CD4-positive, alpha-beta T cell treated with Interferon alpha-2 for 1 hour (primary cell): ENCODE data around the gene SLC25A6.
"Not testable (repeated sequence)": the region's sequence is repeated elsewhere in the genome, so short reads cannot be mapped to it uniquely, and the experiment has no call there.

Experiments used
- DNase-seq, 2 donors: peaks; one replicate each; pipeline ENCODE4 v3.0.0-alpha.2; 2020 to 2022

SLC25A6 gene

DNA sequence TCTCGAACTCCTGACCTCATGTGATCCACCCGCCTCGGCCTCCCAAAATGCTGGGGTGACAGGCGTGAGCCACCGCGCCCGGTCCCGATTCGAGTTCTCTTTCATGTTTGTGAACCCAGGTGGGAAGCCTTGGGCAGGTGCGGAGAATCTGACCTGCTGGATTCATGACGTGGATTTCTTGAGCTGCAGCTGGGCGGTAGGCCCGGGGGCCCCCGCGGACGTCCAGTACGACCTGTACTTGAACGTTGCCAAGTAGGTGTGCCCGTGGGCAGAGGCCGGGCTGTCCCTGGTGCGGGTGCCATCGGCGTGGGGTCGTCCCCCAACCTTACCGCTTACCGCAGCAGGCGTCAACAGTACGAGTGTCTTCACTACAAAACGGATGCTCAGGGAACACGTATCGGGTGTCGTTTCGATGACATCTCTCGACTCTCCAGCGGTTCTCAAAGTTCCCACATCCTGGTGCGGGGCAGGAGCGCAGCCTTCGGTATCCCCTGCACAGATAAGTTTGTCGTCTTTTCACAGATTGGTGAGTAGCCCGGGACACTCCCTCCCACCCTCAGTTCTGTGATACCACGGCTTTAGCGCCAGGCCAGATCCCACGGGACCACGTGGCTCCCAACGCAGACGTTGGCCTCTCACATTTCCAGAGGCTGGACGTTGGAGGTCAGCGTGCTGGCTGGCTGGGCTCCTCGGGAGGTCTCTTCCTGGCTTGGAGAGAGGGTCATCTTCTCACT lies 39.8 kb downstream of the SLC25A6 start:
- no peak for DNase-seq

DNA sequence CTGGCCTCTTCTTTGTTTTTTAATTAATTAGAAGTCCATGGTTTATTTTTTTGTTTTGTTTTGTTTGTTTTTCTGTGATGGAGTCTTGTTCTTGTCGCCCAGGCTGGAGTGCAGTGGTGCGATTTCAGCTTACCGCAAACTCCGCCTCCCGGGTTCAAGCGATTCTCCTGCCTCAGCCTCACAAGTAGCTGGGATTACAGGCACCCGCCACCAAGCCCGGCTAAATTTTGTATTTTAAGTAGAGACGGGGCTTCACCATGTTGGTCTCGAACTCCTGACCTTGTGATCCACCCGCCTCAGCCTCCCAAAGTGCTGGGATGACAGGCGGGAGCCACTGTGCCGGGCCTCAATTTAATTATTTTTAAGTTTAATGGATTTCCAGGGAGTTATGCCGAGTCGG lies 42.3 kb downstream of the SLC25A6 start:
- DNase-seq: not testable (repeated sequence)

DNA sequence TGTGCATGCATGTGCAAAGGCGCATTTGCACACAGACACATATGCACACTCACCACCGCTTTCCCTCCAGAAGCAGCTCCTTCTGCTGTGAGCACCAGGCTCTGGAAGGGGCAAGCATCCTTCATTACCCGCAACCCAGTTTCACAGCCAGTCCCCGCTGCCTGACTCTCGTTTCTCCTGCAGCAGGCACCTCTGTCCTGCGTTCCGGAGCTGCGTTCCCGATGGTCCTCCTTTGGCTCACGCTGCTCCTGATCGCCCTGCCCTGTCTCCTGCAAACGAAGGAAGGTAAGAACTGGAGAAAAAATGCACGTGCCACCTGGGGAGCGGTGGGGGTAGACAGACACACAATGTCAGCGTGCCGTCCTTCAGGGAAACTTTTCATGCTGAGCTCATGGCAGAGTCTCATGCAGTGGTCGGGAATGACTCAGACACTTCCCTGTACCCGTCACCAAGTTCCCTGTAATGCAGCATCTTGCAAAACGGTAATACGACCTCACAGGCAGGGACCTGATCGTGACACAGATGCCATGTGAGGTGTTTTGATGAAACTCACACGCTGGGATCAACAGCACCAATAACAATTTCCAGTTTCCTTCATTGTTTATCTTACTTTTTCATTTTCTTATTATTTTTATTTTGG lies 50.2 kb downstream of the SLC25A6 start:
- DNase-seq: peak in 1 of 2 donors; percentile 46

GRCh38 chrX:1336948-1337779 lies 54.7 kb downstream of the SLC25A6 start:
- DNase-seq: no peak

DNA sequence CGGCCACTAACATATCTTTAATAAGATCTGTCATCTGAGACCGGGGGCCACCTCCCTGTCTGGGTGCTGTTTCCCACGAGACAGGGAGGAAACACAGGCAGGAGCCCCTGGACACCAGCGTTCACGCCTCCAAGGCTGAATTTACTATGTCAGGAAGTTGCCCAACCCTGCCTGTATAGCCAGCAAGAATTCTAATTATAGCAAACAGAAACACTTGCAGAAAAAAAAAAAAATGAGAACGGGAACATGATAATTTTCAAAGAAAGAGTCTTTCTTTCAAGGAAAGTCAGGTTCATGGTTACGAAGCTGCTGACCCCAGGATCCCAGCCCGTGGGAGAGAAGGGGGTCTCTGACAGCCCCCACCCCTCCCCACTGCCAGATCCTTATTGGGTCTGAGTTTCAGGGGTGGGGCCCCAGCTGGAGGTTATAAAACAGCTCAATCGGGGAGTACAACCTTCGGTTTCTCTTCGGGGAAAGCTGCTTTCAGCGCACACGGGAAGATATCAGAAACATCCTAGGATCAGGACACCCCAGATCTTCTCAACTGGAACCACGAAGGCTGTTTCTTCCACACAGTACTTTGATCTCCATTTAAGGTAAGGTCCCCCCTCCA lies 55.5 kb downstream of the SLC25A6 start, which contains the start of gene IL3RA:
TSS of gene IL3RA (plus strand) at position 455 of the 613 bp plus-strand sequence. CDS start 4,981 bp downstream, outside the sequence.
- DNase-seq: peak; percentile 32 to 77
